Stimulated activated CD8-positive, alpha-beta memory T cell treated with anti-CD3 and anti-CD28 coated beads, Interleukin-15, amount 100 ng/mL, for 1 hour (primary cell): ENCODE results near the gene CLEC4D.
A peak's percentile ranks its signal among the peaks of the same experiment; 100 is the strongest.
"Not testable (repeated sequence)": the region's sequence is repeated elsewhere in the genome, so short reads cannot be mapped to it uniquely, and the experiment has no call there.

ENCODE experiments used
- DNase-seq: peaks from one replicate; pipeline ENCODE4 v3.0.0-alpha.2; 2020; ENCODE audit warnings: low read depth

Gene CLEC4D

DNA sequence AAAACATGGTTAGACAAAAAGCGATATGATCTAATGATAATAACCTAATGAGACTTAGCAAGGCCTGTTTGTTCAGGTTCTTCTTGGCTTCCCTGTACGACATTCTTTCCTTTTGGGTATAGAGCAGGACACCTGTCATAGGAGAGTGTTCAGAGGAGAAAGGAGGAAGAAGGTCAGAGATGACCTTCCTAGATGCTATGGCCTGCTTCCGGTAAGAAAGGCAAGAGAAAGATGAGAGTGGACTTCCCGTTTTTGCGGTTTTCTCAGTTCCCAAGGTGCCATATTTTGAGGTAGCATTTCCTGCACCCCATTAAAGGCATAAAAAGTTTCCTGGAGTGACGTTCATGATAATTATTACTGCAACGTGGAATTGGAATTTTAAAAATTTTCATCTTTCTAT, 18.7 kb downstream of the CLEC4D start:
- DNase-seq: no peak

GRCh38 chr12:8537820-8538219, 24.5 kb downstream of the CLEC4D start:
- not testable (repeated sequence) for DNase-seq

- not testable (repeated sequence) for DNase-seq
These were observed 27.5 kb downstream of the CLEC4D start, which contains the start of gene CLEC4E for GRCh38 chr12:8540831-8541230. Gene CLEC4E (minus strand): TSS chr12:8540905. CDS start chr12:8540797, 108 bp downstream.

DNA sequence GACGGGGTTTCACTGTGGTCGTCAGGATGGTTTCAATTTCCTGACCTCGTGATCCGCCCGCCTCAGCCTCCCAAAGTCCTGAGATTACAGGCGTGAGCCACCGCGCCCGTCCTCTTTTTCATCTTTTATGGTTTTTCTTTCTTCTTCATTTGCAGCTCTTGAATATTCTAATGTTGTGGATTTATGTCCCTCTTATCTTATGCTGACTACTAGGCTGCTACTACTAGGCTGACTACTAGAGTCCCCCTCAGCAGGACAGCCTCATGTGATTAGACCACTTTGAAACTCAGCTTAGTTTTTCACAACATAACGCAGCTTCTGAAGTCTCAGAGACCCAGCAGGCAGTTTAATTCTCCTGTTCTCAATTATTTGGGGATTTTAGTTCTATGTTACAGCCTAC, 28.3 kb downstream of the CLEC4D start:
- DNase-seq: no peak

DNA sequence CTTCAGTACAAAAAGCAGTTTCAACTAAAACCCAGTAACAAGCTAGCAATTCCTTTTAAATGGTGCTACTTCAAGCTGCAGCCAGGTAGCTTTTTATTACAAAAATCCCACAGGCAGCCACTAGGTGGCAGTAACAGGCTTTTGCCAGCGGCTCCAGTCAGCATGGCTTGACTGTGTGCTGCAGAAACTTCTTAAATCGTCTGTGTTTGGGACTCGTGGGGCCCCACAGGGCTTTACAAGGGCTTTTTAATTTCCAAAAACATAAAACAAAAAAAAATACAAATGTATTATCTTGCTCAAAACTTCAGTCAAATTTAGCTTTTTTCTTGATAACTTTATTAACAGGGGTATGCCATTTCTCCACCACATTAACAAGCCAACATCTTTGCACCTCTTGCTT, 31.0 kb downstream of the CLEC4D start:
- DNase-seq: peak; percentile 62

DNA sequence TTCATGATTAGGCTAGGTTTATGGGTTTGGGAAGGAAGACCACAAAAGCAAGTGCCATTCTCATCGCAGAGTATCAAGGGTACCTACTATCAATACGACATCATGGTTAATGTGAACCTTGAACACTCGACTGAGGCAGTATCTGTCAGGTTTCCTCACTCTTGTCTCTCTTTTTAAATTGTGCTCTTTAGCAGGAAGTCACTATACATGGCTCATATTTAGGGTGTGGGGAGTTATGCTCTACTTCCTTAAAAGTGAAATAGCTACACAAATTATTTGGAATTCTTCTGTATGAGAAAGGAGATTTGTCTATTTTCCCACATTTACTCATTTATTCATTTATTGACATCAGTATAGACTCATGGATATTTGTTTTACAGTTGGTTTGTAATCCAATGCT, 33.3 kb downstream of the CLEC4D start:
- no peak for DNase-seq

GRCh38 chr12:8547645-8548044, 34.3 kb downstream of the CLEC4D start:
- DNase-seq: no peak

DNA sequence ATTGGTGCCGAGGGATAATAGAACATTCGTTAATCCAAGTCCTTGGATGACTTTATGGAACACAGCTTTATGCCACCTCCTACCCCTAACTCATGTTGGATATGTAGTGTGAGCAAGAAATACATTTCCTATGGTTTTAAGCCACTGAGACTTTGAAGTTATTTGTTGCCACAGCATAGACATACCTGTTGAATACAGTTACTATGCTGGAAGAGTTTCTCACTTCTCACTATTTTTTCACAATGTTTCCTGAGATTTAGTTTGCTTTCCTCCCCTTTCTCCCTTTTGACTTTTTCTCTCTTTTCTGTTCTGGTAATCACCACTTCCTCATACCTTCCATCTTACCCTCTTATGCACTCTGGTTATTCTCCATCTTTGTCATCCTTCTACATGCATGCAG, 34.9 kb downstream of the CLEC4D start:
- no peak for DNase-seq

DNA sequence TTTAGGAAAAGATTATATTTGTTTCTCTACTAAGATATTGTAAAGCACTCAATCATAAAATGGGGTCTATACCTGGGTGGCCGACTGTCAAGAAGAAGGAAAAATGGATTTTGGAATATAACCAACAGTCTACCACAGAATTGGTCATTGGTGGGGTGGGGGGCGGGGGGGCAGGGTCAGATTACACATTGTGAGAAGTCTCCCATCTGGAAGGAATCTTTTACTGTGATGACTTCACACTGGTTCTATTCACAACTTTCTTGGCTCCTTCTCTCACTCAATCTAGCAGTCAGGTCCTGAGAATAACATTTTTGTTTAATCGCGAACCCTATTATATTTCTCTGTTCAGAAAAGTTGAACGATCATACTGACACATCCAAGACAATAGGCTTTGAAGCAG, 36.1 kb downstream of the CLEC4D start:
- no peak for DNase-seq

- DNase-seq: no peak
These were observed 39.9 kb downstream of the CLEC4D start for GRCh38 chr12:8553088-8553627.

- no peak for DNase-seq
These were observed 41.3 kb downstream of the CLEC4D start for GRCh38 chr12:8554451-8555195.

DNA sequence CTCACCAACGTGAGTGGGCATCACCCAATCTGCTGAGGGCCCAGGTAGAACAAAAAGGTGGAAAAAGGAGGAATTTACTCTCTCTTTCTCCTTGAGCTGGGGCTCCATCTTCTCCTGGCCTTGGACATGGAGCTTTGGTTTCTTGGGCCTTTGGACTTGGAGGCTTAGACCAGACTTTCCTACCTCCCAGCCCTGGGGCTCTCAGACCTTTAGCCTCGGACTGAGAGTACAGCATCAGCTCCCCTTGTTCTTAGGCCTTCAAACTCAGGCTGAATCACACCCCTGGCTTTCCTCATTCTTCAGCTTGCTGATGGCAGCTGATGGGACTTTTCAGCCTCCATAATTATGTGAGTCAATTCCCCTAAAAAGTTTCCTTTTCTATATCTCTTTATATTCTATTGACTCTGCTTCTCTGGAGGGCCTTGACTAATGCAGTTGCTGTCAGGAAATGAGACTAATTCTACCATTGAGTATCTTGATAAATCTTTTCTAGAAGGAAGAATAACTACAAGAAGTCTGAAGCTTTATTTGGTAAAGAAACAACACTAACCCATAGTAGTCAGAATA, 43.3 kb downstream of the CLEC4D start:
- DNase-seq: no peak

GRCh38 chr12:8559676-8560075, 46.4 kb downstream of the CLEC4D start:
- no peak for DNase-seq

DNA sequence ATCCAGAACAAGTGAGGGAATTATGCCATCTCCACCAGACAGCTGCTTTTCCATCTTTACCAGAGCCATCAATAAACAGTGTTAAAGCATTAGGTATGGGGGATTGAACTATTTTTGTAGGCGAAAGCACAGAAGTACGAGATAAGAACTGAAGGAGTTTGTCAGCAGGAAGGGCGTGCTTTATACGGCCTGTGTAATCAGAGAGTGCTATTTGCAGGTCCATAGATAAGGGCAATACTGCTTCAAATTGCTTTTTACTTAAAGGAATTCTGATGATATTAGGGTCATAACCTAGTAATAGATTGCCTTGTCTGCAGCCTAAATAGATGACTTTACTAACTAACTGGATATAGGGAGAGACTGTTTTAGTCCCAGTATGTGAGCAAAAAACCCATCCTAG, 47.7 kb downstream of the CLEC4D start:
- DNase-seq: no peak

DNA sequence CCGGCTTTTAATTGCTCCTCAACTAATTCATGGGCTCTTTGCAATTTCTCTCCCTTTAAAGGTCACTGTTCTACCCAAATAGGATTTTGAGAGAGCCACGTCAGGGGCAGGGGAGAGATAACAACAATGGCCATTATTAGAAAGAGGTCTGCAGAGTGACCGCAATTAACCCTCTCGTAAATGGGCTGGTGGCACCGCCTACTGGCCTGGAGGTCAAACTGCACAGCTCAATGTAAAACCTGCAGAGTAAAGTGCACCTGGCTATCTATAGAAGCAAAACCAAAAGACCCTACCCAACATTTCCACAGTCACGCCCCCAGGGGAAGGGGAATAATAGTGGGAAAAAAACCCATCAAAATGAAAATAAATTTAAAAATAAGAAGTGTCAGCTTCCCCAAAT, 49.0 kb downstream of the CLEC4D start:
- DNase-seq: no peak

GRCh38 chr12:8563356-8563755, 50.1 kb downstream of the CLEC4D start:
- no peak for DNase-seq

GRCh38 chr12:8564656-8565055, 51.4 kb downstream of the CLEC4D start:
- DNase-seq: no peak

DNA sequence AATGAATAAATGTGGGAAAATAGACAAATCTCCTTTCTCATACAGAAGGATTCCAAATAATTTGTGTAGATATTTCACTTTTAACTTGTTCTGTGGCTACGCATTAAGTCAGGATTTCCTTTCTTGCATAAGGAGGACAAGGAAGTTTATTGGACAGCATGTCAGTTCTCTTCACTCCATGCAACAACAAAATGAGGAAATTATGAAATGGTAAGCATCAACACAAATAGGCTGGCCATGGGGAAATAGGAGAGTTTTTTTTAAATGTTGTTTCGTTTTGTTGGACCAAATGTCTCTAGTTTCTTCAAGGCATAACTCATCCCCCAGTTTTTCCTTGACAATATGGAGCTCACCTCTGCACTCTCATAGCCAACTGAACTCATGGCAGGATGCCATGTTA, 52.7 kb downstream of the CLEC4D start:
- not testable (repeated sequence) for DNase-seq

- no peak for DNase-seq
These were observed 53.2 kb downstream of the CLEC4D start for GRCh38 chr12:8566525-8566924.
